Putamen (tissue), 1 donor: ENCODE results near the gene RAX2.

ENCODE experiments used
- DNase-seq: peaks from one replicate; pipeline ENCODE4 v3.0.0-alpha.2; 2016; ENCODE audit warnings: low spot score

RAX2 gene

GRCh38 chr19:3801412-3802096 is 29.5 kb upstream of the RAX2 start:
- peak; percentile 48 for DNase-seq

GRCh38 chr19:3800996-3801395 is 29.0 kb upstream of the RAX2 start:
- no peak for DNase-seq

GRCh38 chr19:3798137-3798536 is 26.1 kb upstream of the RAX2 start:
- DNase-seq = no peak

- DNase-seq = no peak
Observed at GRCh38 chr19:3796358-3796757, 24.3 kb upstream of the RAX2 start.

- no peak for DNase-seq
Observed at GRCh38 chr19:3793799-3794198, 21.8 kb upstream of the RAX2 start.

GRCh38 chr19:3792114-3792513 is 20.1 kb upstream of the RAX2 start:
- DNase-seq = no peak

GRCh38 chr19:3790941-3791340 is 18.9 kb upstream of the RAX2 start:
- no peak for DNase-seq

GRCh38 chr19:3790209-3790734 is 18.2 kb upstream of the RAX2 start:
- no peak for DNase-seq

- DNase-seq = no peak
Observed at GRCh38 chr19:3788996-3789778, 17.2 kb upstream of the RAX2 start.

GRCh38 chr19:3785938-3786824 is 14.2 kb upstream of the RAX2 start, which contains the start of gene MATK:
Gene MATK, minus strand, starts transcription at chr19:3786381. Its CDS starts 1,246 bp downstream, at chr19:3785135.
- no peak for DNase-seq

GRCh38 chr19:3785451-3785937 is 13.5 kb upstream of the RAX2 start:
- no peak for DNase-seq

GRCh38 chr19:3784607-3785450 is 12.8 kb upstream of the RAX2 start:
- no peak for DNase-seq

- no peak for DNase-seq
Observed at GRCh38 chr19:3783660-3784584, 11.9 kb upstream of the RAX2 start.

- DNase-seq = no peak
Observed at GRCh38 chr19:3782903-3783302, 10.9 kb upstream of the RAX2 start.

GRCh38 chr19:3782330-3782729 is 10.3 kb upstream of the RAX2 start:
- no peak for DNase-seq

GRCh38 chr19:3781603-3782002 is 9.6 kb upstream of the RAX2 start:
- DNase-seq = no peak

- DNase-seq = no peak
Observed at GRCh38 chr19:3780786-3781304, 8.8 kb upstream of the RAX2 start.

GRCh38 chr19:3778899-3779723 is 7.1 kb upstream of the RAX2 start:
- DNase-seq = no peak
